Measurements from ENCODE around the gene SCAMP5.

DNA sequence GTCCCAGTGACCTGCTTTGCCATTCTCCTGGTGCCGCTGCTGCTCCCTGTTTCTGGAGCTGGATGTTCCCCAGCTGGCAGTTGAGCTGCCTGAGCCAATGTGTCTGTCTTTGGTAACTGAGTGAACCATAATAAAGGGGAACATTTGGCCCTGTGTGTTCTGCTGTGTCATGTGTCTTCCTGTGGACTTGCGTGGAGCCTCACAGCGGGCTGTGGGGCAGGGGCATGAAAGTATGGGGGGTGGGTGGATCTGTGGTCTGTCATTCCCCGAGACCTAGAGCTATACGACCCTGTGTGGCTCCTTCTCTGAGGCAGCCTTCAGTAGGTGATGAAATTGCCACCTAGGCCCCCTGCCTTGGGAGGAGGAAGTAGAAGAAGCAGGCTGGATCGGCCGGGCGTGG is 26.0 kb downstream of the SCAMP5 start:
- TF ChIP-seq, protein P1, sequence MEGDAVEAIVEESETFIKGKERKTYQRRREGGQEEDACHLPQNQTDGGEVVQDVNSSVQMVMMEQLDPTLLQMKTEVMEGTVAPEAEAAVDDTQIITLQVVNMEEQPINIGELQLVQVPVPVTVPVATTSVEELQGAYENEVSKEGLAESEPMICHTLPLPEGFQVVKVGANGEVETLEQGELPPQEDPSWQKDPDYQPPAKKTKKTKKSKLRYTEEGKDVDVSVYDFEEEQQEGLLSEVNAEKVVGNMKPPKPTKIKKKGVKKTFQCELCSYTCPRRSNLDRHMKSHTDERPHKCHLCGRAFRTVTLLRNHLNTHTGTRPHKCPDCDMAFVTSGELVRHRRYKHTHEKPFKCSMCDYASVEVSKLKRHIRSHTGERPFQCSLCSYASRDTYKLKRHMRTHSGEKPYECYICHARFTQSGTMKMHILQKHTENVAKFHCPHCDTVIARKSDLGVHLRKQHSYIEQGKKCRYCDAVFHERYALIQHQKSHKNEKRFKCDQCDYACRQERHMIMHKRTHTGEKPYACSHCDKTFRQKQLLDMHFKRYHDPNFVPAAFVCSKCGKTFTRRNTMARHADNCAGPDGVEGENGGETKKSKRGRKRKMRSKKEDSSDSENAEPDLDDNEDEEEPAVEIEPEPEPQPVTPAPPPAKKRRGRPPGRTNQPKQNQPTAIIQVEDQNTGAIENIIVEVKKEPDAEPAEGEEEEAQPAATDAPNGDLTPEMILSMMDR (IDR thresholded peaks at IDR 0.05; ENCODE audit: low read length), result no peak
- TF ChIP-seq EZH2 (optimal IDR thresholded peaks at IDR 0.05; ENCODE audit: low read depth, low read length) (no peak), EZH2phosphoT487 (IDR thresholded peaks at IDR 0.05; ENCODE audit: low read length) (no peak)
